NOMO-1 treated with DMSO at 0.1 percent for 48 hours (cell line): ENCODE results near the gene SLC39A2.

Source experiments
- DNase-seq: peaks from one replicate; lab custom pipeline; 2025; ENCODE audit not compliant: unreplicated experiment; lab: John Stamatoyannopoulos, UW

The SLC39A2 gene

GRCh38 chr14:21043387-21043973 is 44.4 kb downstream of the SLC39A2 start:
- no peak for DNase-seq

GRCh38 chr14:21043974-21044618 is 45.0 kb downstream of the SLC39A2 start:
- DNase-seq = no peak

- DNase-seq = no peak
Observed at GRCh38 chr14:21047378-21047781, 48.3 kb downstream of the SLC39A2 start.

GRCh38 chr14:21048638-21049037 is 49.5 kb downstream of the SLC39A2 start:
- no peak for DNase-seq

GRCh38 chr14:21049271-21049673 is 50.2 kb downstream of the SLC39A2 start:
- DNase-seq = no peak

- peak; percentile 10 for DNase-seq
Observed at GRCh38 chr14:21050597-21050996, 51.5 kb downstream of the SLC39A2 start.
